ENCODE measurements around the gene RIN3.

Gene RIN3

DNA sequence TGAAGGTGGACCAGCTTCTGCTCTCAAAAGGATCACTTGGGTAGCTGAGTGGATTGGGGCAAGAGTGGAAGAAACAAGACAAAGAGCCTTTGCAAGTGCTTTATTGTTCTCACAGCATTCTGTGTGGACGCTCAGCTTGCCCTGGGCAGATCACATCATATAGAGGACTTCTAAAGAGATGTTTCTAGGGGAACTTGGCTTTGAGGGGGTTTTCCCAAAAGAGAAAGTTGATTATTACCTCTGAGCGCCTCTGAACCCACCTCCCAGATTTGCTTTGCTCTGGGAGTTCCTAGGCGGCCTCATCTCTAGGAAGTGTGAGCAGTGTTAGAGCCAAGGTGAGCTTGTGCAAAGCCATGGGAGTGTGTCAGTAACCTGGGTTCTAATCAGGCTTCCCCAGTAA lies 81.7 kb downstream of the RIN3 start:
- in situ Hi-C loops (cut with MboI; ENCODE audit: low sequenced_read_pairs) = no loop called here

DNA sequence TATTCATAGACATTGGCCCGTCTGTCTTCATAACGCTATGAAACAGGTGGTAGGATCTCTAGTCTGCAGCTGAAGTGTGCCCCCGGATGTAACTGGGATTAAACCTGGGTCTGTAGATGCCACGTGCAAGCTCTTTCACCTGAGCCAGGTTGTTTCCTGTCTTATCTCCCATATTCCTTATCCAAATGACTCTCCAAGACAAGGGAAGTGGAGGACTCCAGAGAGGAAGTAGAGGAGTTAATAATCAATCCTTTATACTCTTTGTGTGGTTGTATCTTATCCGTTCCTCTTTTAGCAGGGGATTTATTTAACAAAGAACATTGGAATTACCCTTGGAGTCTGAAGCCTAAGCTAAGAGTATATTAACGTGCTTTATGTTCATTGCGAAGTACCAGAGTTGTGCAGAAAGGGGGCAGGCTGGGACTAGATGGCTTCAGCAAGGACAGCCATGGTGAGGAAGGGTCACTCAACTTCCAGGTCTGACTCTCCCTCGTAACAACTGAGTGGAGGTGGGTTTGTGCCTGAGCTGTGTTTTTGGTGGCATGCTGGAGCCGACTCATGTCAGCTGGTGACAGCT lies 82.8 kb downstream of the RIN3 start:
- in situ Hi-C loops (cut with MboI; ENCODE audit: low sequenced_read_pairs) = no loop called here

DNA sequence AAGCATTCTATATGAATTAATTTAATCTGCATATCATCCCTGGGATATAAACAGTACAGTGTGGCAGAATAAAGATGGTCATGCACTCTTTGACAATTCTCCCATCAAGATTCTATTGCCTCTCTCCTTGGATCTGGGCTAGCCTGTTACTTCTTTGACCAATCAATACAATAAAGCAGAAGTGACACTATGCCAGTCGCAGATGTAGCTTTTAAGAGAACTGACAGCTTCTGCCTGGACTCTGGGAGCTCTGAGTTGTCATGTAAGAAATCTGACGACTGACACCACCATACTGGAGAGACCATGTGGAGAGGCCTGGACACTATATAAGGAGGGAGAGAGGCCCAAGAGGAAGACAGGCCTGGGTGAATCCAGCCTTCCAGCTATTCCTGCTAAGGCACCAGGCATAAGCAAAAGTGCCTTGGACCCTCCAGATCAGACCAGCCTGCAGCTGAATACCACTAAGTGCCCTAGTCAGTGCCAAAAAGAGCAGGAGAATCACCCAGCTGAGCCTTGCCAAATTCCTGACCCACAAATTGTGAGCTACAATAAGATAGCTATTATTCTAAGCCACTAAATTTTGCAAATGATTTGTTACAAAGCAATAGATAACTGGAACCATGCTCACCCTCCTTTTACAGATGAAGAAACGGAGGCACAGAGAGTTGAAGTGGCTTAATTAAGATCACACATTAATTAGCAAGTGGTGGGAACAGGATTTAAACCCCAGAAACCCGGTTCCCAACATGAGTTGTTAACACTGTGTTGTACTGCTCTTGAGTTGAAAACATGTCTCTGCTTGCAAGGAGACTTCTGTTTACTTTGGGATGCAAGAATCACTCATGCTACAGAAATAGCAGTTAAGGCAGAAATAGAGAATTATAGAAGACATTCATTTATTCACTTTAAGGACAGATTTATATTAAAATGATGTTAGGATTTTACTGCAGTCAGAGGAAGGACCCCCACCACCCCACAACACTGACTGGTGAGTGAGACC lies 84.6 kb downstream of the RIN3 start:
- in situ Hi-C loops (cut with MboI; ENCODE audit: low sequenced_read_pairs) = no loop called here

DNA sequence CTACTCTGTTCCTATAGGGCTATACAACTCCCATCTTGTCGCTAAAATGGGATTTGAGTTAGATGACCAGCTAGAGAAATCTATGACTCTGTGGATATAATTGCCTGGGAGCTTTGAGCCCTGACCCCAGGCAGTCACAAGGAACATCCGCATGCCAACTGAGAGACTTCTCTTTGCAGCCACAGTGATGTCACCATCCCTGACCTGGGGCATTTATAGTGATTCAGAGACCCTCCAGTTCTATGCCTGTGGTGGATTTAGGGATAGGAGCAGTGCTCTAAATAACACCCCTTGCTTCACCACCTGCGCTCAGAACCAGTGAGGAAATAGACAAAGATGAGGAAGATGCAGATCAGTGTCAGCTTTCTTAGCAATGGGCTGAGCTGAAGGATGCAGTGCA lies 86.2 kb downstream of the RIN3 start:
- in situ Hi-C loops (cut with MboI; ENCODE audit: low sequenced_read_pairs) = no loop called here

DNA sequence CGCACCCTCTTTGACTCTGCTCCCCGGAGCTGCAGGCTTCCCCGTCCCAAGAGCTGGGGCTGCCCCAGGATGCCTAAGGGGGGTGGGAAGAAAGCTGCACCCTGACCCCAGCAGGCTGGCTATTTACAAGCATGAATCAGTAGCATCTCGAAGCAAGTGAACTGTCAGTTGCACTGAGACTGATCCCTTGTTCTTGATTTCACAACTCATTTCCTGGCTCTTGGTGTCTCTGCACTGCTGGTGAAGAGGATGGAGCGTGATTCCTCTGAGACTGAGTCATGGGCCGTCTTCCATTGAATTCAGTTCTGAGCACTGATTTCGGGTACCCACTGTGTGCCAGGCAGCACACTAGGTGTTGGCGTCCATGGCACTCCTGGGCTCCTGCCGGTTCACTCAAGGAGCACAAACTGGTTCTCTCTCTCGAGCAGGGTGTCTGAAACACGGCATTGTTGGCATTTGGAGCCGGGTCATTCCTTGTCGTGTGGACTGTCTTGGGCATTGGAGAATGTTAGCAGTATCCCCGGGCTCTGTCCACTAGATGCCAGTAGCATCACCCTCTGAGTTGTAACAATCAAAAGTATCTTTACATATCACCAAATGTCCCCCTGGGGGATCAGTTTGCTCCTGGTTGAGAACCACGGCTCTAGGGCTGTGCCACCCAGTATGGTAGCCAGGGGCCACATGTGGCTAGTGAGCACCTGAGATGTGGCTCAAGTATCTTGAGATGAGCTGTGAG lies 86.9 kb downstream of the RIN3 start:
- in situ Hi-C loops (cut with MboI; ENCODE audit: low sequenced_read_pairs) = no loop called here

DNA sequence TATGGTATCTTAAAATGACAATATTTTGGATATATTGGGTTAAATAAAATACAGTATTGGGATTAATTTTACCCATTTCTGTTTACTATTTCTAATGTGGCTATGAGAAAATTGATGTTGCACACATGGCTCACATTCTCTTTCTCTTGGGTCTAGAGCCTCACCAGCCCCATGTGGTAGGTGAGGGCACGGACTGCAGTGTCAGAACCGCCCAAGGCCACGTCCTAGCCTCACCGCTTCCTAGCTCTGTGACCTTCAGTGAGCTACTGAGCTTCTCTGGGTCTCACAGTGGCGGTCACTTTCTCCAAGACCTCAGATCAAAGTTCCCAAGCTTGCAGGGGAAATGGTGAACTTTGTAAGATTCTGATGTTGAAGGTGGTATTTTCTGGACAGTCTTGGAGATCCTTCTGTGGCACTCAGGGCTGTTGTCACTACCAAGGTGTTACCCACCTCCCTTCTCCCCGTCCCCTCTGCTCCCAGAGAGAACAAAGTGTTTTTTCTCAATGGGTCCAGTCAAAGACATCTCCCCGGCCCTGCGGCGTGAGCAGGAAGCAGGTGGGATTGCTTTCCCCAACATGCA lies 87.6 kb downstream of the RIN3 start:
- in situ Hi-C loops (cut with MboI; ENCODE audit: low sequenced_read_pairs) = no loop called here

DNA sequence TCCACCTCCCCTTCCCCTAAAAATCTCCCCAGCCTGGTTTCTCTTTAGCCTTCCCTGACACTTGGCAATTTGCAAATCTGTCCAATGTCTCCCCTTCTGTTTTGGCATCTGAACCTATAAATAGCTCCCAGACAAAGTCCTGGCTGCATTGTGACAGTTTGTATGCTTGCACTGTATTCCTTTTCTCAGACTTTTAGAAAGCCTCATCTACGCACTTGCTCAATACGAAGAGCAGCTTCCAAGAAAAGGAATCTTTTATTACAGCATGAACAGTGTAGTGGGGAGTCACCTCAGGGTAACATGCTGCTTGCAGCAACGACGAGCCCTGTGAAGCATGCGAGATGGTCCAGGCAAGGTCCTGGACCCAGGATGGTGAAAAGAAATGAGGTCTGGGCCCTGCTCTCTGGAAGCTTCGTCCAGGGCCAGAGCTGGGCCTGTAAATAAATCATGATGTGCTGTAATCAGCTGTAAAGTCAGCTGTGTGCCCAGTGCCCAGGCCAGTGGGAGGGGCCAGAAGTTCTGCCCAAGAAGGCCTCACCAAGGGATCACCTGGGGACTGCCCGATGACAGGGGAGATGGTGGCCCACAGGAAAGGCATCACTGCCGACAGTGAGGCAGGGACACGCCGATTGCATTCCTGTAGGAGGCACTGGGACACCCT lies 88.3 kb downstream of the RIN3 start:
- in situ Hi-C loops (cut with MboI; ENCODE audit: low sequenced_read_pairs) = no loop called here

DNA sequence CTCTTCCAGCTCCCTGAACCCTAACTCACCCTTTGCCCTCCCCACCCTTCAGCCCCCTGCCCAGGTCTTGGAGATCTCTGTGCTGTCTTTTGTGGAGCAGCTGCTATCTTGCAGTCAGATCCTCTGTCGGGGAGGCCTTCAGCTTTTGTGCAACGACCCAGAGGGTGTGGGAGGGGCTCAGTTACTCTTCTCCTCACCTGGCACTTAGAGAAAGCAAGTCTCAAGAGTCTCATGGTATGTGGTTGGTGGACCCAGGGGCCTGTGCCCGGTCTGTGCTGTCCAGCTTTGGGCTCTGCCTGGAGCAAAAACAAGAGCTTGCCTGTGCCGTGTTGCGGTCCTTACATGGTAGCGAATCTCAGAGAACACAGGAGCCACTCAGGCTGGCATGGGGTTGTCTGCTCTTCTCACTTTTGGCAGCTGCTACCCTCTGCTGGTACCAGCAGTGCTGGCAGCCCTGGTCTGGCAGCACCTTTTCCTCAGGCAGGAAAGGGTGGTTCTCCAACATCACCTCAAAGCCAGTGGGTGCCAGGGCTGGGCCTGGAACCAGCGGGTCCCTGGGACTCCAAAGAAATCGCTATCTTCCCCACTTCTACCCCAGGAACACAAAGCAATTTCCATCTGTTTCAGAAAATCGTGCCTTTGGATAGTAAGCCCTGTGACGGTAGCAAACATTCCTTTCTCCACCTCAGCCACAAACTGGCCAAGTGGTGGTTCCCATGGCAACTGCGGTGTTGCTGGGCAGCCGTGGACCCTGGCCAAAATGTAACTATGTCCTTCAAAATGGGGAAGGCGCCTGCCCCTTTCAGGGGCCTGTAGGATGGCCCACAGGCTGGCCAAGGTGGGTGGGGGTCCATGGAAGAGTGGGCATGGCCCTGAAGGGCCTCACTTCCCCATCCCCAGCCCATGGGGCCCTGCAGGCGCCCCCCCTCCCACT lies 90.0 kb downstream of the RIN3 start:
- in situ Hi-C loops (cut with MboI; ENCODE audit: low sequenced_read_pairs) = no loop called here

DNA sequence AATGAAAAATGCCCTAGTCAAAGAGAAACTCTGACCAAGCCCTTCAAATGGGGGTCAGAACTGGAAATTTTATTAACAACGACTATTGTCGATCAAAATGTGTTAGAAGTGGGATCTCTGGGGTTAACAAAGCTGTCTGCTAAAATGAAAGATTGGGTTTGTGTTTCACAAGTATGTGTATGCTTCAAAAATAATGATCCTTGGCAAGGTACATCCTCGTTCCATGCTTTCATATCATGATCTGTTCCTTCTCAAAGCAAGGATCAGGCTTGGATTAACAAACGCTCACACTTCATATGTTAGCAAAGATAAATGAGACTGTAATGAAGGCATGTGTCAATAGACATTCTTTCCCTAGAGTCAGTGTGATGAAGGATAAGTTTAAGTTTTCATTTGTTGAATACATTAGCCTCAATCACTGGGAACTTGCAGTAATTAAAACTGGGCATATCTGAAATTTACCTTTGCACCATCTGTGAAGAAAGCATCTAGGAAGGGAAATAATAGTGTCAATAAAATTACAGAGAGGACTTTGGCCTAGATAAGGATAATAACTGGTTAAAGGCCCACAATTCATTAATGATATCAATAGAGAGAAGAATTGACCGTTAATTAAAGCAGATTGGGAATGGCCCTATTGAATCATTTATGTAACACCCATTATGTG lies 91.8 kb downstream of the RIN3 start:
- in situ Hi-C loops (cut with MboI; ENCODE audit: low sequenced_read_pairs) = no loop called here

DNA sequence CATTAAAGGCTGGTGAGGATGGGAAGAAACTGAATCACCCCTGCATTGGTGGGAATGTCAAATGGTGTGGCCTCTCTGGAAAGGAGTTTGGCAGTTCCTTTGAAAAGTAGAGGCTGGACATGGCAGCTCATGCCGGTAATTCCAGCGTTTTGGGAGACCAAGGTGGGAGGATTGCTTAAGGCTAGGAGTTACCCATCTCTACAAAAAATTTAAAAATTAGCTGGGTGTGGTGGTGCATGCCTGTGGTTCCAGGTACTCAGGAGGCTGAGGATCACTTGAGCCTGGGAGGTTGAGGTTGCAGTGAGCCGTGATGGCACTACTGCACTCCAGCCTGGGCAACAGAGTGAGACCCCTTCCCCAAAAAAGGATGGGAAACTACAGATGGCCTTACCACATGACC lies 93.7 kb downstream of the RIN3 start:
- in situ Hi-C loops (cut with MboI; ENCODE audit: low sequenced_read_pairs) = no loop called here

DNA sequence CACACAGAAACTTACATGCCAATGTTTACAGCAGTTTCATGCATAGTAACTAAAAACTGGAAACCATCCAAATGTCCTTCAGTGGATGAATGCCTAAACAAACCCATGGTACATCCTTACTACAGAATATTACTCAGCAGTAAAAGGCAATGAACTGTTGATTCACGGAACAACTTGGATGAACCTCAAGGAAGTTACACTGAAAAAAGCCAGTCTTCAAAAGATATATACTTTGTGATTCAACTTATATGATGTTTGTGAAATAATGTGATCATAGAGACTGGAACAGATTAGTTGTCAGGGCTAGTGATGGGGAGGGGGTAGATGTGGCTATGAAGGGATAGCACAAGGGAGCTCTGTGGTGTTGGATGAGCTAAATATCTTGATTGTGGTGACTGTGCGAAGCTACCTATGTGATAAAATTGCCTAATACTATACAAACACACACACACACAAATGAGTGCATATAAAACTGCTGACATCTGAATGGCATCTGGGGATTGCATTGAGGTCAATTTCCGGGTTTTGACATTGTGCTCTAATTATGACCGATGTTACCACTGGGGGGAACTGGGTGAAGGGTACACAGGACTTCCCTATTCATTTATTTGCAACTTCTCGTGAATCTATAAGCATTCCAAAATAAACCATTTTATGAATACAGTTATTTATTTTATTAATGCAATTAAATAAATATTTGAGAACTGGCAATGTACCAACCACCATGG lies 94.3 kb downstream of the RIN3 start:
- in situ Hi-C loops (cut with MboI; ENCODE audit: low sequenced_read_pairs) = no loop called here

DNA sequence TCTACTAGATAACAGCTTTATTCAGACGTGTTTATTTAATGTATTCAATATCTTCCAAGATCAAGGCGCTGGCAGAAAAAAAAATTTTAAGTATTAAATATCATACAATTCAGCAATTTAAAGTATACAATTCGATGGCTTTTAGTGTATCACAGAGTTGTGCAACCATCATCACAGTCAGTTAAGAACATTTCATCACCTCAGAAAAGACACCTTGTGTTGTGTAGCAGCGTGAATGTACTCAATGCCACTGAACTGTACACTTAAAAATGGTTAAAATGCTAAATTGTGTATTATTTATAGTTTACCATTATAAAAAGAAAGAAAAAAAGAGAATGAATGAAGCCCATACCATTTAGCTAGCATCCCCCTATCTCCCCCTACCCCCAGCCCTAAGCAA lies 96.4 kb downstream of the RIN3 start:
- in situ Hi-C loops (cut with MboI; ENCODE audit: low sequenced_read_pairs) = no loop called here

DNA sequence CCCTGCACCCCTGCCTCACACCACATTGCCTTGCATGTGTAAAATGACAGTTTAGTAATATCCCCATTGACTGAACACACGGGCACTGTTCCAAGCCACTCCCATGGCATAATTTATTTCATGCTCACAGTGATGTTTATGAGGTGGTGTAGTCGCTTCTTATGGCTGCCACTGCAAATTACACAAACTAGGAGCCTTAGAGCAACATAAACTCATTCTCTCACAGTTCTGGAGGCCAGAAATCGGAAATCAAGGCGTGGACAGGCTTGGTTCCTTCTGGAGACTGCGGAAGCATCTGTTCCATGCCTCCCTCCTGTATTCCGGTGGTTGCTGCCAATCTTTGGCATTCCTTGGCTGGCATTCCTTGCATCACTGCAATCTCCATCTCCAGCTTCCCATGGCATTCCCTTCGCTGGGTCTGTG lies 97.3 kb downstream of the RIN3 start:
- in situ Hi-C loops (cut with MboI; ENCODE audit: low sequenced_read_pairs) = no loop called here

DNA sequence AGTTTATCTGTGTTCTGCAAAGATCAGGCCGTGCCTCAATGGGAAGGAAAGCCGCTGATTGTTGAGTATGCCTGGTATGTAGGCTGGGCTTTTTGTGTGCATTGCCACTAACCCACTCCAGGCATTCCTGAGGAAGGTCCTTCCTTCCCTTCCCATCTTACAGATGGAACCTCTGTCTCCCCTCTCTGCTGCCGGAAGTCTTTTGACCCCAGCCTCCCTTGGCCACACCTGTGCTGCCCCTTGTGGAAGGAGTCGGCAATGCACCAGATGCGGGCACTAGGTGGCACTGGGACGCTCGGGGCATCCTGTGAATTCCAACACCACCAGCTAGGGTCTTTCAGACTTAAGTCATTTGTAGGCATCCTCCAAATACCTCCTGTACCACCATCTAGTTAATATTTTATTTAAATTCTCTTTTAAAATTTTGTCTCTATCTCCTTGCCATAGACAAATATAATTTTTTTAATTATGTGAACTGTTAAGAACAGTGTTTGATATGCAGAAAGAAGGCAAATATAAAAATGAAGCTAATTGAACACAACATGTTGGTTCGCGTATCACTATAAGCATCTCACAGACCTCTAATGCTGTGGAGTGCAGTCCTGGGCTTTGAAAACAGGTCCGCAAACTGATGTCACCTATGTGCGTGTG lies 99.6 kb downstream of the RIN3 start:
- in situ Hi-C loops (cut with MboI; ENCODE audit: low sequenced_read_pairs) = no loop called here

DNA sequence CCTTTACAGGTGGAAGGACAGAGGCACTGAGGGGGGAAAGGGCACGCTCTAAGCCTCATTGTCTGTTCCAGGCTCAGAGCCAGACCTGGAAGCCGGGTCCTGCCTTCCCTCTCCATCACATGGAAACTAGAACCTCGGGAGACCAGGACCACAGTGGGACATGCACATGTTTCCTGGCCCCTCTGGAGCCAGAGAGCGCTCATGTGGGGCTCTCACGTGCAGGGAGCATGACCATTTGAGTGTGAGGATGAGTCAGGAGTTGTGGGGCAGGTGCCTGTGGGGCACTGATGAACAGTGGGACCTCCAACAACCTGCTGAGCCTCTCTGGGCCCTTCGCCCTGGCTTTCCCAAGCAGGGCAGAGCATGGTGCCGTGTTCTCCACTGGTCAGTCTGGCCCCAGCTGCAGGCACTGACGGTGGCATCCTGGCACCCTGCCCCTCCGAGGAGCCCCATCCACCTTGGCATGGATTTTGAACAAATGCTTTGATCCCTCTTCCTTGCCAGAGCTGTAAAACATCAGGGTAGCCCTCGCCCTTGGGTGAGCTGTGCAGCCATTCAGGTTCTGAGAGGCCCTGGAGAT lies 100.2 kb downstream of the RIN3 start:
- in situ Hi-C loops (cut with MboI; ENCODE audit: low sequenced_read_pairs) = no loop called here

DNA sequence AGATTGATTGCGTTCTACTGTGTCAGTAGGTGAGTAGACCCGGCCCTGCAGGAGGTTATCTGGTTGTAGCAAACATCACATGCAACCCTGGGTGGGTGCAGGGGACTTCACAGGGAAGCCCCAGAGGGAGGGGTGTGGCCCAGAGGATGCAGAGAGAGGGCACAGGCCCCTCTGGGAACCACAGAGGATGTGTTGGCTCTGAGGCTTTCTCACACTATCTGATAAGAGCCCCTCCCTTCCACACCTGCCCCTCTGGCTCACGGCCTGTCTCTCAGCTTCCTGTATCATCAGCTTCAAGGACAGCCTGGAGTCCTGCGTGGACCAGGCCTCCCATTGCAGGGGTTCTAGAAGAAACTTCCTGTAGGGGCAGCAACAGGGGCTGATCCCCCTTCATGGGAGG lies 101.9 kb downstream of the RIN3 start:
- in situ Hi-C loops (cut with MboI; ENCODE audit: low sequenced_read_pairs) = no loop called here

DNA sequence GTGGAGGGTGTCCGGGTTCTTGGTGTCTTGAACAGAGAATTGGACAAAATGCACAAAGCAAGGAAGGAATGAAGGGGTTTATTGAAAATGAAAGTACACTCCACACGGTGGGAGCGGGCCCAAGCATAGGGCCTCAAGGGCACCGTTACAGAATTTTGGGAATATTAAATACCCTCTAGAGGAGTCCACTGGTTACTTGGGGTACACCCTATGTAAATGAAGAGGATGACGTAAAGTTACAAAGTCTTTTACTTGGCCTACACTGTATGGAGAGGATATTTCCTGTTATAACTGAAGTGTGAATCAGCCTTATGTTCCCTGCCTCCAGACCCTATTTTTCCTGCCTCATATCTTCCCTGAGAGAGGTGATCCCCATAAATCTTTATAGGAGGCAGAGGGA lies 102.6 kb downstream of the RIN3 start:
- in situ Hi-C loops (cut with MboI; ENCODE audit: low sequenced_read_pairs) = no loop called here

DNA sequence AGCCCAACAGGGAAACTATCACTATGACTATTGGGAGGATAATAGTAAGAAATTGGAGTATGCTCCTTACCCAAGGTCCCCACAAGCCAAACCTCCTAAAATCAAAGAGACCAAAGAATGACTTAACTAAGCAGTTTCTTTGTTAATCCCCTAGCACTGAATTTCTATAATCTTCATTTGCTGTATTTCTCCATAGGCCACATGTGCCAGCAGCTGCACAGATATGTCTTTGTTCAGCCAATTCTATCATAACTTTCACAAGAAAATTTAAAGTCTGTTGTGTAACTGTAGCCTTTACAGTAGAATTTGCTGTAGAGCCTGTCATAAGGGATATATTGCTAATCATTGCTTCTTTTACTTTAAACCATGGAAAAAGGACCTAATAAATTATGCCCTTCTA lies 104.0 kb downstream of the RIN3 start:
- in situ Hi-C loops (cut with MboI; ENCODE audit: low sequenced_read_pairs) = no loop called here

Data from HL-60/S4 treated with phorbol 12-myristate 13-acetate at 8.2 ng/mL for 4 days and 3 days (cell line).